ENCODE data around the gene TMEM204.
"Not testable (repeated sequence)": the region's sequence is repeated elsewhere in the genome, so short reads cannot be mapped to it uniquely, and the experiment has no call there.

Gene TMEM204

GRCh38 chr16:1590930-1591705 is 57.7 kb downstream of the TMEM204 start (continued):
- TF ChIP-seq MEIS1 (CRISPR knock-in tag; IDR thresholded peaks at IDR 0.05; ENCODE audit: borderline replicate concordance) (no peak), EGR2 (tag by site-specific recombination; IDR thresholded peaks at IDR 0.05; ENCODE audit: low read depth) (no peak)

GRCh38 chr16:1592446-1592845 is 59.0 kb downstream of the TMEM204 start:
- CTCF ChIA-PET = no interaction called here
- peak; percentile 82 for TF ChIP-seq SCRT2 (tag by site-specific recombination; IDR thresholded peaks at IDR 0.05)
- no peak for TF ChIP-seq ZFP3 (tag by site-specific recombination; IDR thresholded peaks at IDR 0.05; ENCODE audit: low read depth)
- no peak for TF ChIP-seq ZNF18 (tag by site-specific recombination; IDR thresholded peaks at IDR 0.05)
- no peak for TF ChIP-seq ZNF302 (tag by site-specific recombination; IDR thresholded peaks at IDR 0.05; ENCODE audit: low read depth)
- peak; percentile 95 for TF ChIP-seq SCRT1 (tag by site-specific recombination; IDR thresholded peaks at IDR 0.05; ENCODE audit: borderline replicate concordance)
- TF ChIP-seq ZBTB10 (tag by site-specific recombination; IDR thresholded peaks at IDR 0.05) = no peak
- TF ChIP-seq ZNF654 (tag by site-specific recombination; IDR thresholded peaks at IDR 0.05; ENCODE audit: low read depth) = no peak
- H3K9me3 ChIP-seq (ENCODE audit: control insufficient read depth, insufficient read depth, low read depth, low read length) = no peaks in the 10 kb centered on the region
- POLR2A ChIA-PET = no interaction called here
- no peaks in the 10 kb centered on the region for H3K4me1 ChIP-seq (ENCODE audit: control insufficient read depth, insufficient read depth, low read length)
- no peak overlapping the region for H3K4me3 ChIP-seq (ENCODE audit: low read depth, low read length)
- peaks cover 0 to 43% of the 10 kb centered on the region in 2 experiments; a peak in 2 of 3 replicates for H3K36me3 ChIP-seq (ENCODE audit: control insufficient read depth in 2 of 2, insufficient read depth in 1 of 2, low read length in 2 of 2)
- no peak overlapping the region for H3K27ac ChIP-seq (ENCODE audit: extremely low read depth, low read depth, low read length)

- CTCF ChIA-PET, POLR2A ChIA-PET: not testable (repeated sequence)
Observed at GRCh38 chr16:1595511-1595910, 62.0 kb downstream of the TMEM204 start.

GRCh38 chr16:1596516-1596915 is 63.0 kb downstream of the TMEM204 start:
- POLR2A ChIA-PET = no interaction called here

More at GRCh38 chr16:1595511-1595910, 62.0 kb downstream of the TMEM204 start:
- H3K4me3 ChIP-seq (ENCODE audit: low read depth, low read length); H3K9me3 ChIP-seq (ENCODE audit: control insufficient read depth, insufficient read depth, low read depth, low read length); H3K27ac ChIP-seq (ENCODE audit: extremely low read depth, low read depth, low read length); H3K4me1 ChIP-seq (ENCODE audit: control insufficient read depth, insufficient read depth, low read length): not testable (repeated sequence)
- H3K36me3 ChIP-seq (ENCODE audit: control insufficient read depth in 2 of 2, insufficient read depth in 1 of 2, low read length in 2 of 2) = peaks cover 0 to 29% of the 10 kb centered on the region in 2 experiments; a peak in 1 of 3 replicates

GRCh38 chr16:1597154-1597553 is 63.7 kb downstream of the TMEM204 start:
- peaks cover 6 to 42% of the 10 kb centered on the region in 2 experiments; a peak in 2 of 3 replicates for H3K36me3 ChIP-seq (ENCODE audit: control insufficient read depth in 2 of 2, insufficient read depth in 1 of 2, low read length in 2 of 2)
- no peaks in the 10 kb centered on the region for H3K4me1 ChIP-seq (ENCODE audit: control insufficient read depth, insufficient read depth, low read length)
- CTCF ChIA-PET = no interaction called here
- no peaks in the 10 kb centered on the region for H3K9me3 ChIP-seq (ENCODE audit: control insufficient read depth, insufficient read depth, low read depth, low read length)
- POLR2A ChIA-PET = interaction anchor here (0.5 kb wide), 1 partner anchor 305 kb away, joined by 7 read pairs; no protein-coding TSS in a partner anchor
- H3K27ac ChIP-seq (ENCODE audit: extremely low read depth, low read depth, low read length) = no peak overlapping the region
- no peak overlapping the region for H3K4me3 ChIP-seq (ENCODE audit: low read depth, low read length)
- TF ChIP-seq ZSCAN16 (tag by site-specific recombination; IDR thresholded peaks at IDR 0.05) = no peak
- TF ChIP-seq ZNF133 (tag by site-specific recombination; IDR thresholded peaks at IDR 0.05) = no peak
- no peak for TF ChIP-seq ZNF423 (tag by site-specific recombination; IDR thresholded peaks at IDR 0.05)
- TF ChIP-seq ZNF169 (tag by site-specific recombination; IDR thresholded peaks at IDR 0.05) = no peak
- TF ChIP-seq ZBTB49 (tag by site-specific recombination; IDR thresholded peaks at IDR 0.05; ENCODE audit: low read depth) = no peak
- TF ChIP-seq ZNF394 (tag by site-specific recombination; IDR thresholded peaks at IDR 0.05; ENCODE audit: borderline replicate concordance) = no peak
- TF ChIP-seq ZNF747 (tag by site-specific recombination; IDR thresholded peaks at IDR 0.05) = no peak
- no peak for TF ChIP-seq ZNF16 (tag by site-specific recombination; IDR thresholded peaks at IDR 0.05; ENCODE audit: low read depth)
- no peak for TF ChIP-seq ZNF114 (tag by site-specific recombination; IDR thresholded peaks at IDR 0.05)
- no peak for TF ChIP-seq ZNF184 (tag by site-specific recombination; IDR thresholded peaks at IDR 0.05)

More at GRCh38 chr16:1596516-1596915, 63.0 kb downstream of the TMEM204 start:
- Histone ChIP-seq H3K36me3 (ENCODE audit: control insufficient read depth in 2 of 2, insufficient read depth in 1 of 2, low read length in 2 of 2) (peaks cover 6 to 39% of the 10 kb centered on the region in 2 experiments; a peak in 2 of 3 replicates), H3K27ac (ENCODE audit: extremely low read depth, low read depth, low read length) (no peak overlapping the region), H3K4me3 (ENCODE audit: low read depth, low read length) (no peak overlapping the region), H3K9me3 (ENCODE audit: control insufficient read depth, insufficient read depth, low read depth, low read length) (no peaks in the 10 kb centered on the region), H3K4me1 (ENCODE audit: control insufficient read depth, insufficient read depth, low read length) (no peaks in the 10 kb centered on the region)
- TF ChIP-seq ZNF530 (tag by site-specific recombination; IDR thresholded peaks at IDR 0.05; ENCODE audit: low read depth) = no peak
- TF ChIP-seq ZNF830 (tag by site-specific recombination; IDR thresholded peaks at IDR 0.05; ENCODE audit: low read depth) = no peak
- CTCF ChIA-PET = interaction anchor here (0.6 kb wide), 1 partner anchor 22 kb away, joined by 3 read pairs; no protein-coding TSS in a partner anchor
